SKM-1 (cell line): ENCODE data around the gene SIRPA.
"Not testable (repeated sequence)": the region's sequence is repeated elsewhere in the genome, so short reads cannot be mapped to it uniquely, and the experiment has no call there.

Experiments used
- DNase-seq: peaks from one replicate; lab custom pipeline; 2025; ENCODE audit not compliant: unreplicated experiment; lab: John Stamatoyannopoulos, UW

Gene SIRPA

GRCh38 chr20:1906361-1907051, 11.3 kb downstream of the SIRPA start:
- DNase-seq, result no peak

DNA sequence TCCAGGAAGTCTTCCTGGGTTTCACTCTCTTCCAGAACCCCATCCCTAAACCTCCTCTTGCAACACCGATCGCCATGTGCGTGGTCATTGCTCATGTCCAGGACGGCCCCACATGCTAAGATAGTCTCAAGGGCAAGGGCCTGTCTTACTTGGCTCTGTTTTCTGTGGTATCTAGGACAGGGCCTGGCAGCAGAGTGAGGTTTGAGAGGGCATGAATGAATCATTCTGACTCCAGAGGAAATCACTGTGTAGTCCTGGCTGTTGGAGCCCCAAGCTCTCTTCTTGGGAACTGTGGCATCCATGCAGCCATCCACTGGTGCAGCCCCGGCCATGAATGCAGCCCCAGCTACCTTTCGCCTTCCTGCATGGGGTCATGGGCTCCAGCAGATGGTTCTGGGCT, 12.4 kb downstream of the SIRPA start:
- no peak for DNase-seq

DNA sequence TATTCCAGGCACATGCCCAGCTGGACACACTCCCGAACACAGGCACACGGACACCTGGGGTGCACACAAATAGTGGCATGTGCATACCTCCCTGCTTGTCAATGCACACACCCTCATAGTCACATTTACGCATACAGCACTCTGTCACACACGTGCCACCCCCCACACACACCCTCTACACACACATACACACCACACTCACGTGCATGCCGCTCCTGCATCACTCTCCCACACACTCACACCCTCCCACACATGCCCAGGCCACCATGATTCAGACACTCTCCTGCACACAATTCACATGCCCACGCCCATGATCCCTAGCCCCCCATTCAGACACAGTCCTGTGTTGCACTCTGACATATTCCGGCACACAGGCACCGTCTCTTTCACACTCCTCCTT, 13.0 kb downstream of the SIRPA start:
- DNase-seq, result no peak

DNA sequence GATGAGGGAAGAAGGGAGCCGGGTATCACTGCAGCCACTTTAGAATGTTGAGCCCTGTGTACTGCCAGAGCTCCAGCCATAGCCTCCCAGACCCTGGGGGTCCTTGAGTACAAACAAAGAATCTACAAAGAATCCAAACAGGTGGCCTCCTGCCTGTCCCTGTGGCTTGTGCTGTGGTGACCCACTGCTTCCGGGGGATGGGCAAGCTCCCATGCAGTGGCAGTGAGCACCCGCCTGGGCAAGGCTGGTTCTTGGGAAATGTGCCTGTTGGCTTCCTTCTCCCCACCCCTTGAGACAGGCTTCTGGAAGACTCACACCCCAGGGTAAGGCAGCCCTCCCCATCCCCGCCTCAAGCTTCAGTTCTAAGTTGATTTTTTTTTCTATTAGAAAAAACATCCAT, 13.9 kb downstream of the SIRPA start:
- no peak for DNase-seq

GRCh38 chr20:1911536-1911935, 16.3 kb downstream of the SIRPA start:
- DNase-seq, result no peak

DNA sequence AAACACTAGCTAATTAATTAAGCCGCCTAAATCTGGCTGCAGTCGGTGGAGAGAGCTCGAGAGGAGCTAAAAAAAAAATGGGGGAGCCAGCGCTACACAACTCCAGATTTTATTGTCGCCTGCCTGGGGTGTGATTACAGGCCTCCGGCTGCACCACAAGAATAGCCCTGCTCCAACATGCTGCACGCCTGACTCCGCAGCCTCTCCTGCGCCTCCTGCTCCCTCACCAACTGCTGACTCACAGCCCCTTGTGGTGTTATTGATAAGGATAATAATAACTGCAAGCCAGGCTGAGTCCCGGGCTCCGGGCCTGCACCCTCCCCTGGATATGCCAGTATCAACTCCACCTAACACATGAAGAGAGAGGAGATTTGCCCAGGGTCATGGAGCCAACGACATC, 16.8 kb downstream of the SIRPA start:
- no peak for DNase-seq

GRCh38 chr20:1912646-1913045, 17.4 kb downstream of the SIRPA start:
- no peak for DNase-seq

- DNase-seq, result not testable (repeated sequence)
Observed at GRCh38 chr20:1915233-1915632, 20.0 kb downstream of the SIRPA start.

GRCh38 chr20:1915725-1916124, 20.5 kb downstream of the SIRPA start:
- DNase-seq, result no peak

GRCh38 chr20:1917786-1918185, 22.6 kb downstream of the SIRPA start:
- no peak for DNase-seq

GRCh38 chr20:1918491-1919165, 23.4 kb downstream of the SIRPA start:
- DNase-seq, result no peak

DNA sequence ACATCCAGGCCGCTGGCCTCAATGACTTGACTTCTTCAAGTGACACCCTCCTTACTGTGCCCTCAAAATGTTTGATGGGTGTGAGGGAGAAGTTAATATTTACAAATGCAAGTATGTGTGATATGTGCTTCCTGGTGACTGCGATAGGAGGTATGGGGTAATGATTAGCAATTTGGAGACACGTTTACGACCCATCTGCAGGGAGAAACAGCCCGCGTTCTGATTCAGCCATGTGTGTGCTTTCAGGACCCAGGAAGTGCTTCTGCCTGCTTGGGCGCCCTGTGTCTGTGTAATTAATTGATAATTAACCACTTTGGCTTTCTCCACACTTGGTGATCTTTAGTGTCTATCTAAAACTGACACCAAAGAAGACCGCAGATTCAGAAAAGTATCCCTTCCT, 25.0 kb downstream of the SIRPA start:
- DNase-seq, result no peak

DNA sequence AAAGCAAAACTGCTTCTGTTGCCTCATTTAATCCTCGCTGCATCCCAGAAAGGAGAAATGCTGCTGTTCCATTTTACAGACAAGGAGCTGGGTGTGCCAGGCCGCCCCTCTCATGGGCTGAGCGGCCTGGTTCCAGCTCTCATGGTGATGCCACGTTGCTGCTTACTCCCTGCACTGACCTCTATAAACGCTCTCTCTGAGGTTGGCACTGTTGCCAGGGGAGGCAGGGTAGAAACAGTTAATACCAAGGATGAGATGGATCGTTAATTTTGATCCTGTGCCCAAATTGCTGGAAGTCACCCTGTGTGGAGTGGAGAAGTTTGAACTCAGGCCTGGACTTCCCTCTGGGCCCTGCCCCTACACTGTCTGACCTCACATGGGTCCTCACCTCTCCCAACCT, 25.6 kb downstream of the SIRPA start:
- DNase-seq, result no peak

- not testable (repeated sequence) for DNase-seq
Observed at GRCh38 chr20:1921985-1922384, 26.8 kb downstream of the SIRPA start.

DNA sequence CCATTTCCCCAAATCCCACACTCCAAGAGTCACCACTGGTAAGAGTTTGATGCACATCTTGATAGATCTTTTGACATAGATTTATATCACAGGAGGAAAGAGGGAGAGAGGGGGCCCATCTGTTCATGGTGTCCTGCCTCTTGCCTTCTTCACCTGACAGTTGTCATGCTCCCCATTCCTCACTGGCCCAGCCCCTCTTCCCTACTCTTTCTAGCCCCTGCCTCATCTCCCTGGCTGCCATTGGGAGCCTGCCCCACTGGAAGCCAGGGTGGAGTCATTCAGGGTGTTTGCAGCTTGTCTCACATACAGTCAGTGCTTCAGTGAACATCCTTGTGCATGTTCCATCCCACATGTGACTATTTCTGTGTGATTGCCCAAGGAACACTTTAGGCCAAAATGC, 27.6 kb downstream of the SIRPA start:
- no peak for DNase-seq

- DNase-seq, result no peak
Observed at GRCh38 chr20:1924910-1925861, 30.0 kb downstream of the SIRPA start.

GRCh38 chr20:1926237-1926636, 31.0 kb downstream of the SIRPA start:
- no peak for DNase-seq

- DNase-seq, result no peak
Observed at GRCh38 chr20:1927217-1927616, 32.0 kb downstream of the SIRPA start.

- DNase-seq, result no peak
Observed at GRCh38 chr20:1928154-1928553, 32.9 kb downstream of the SIRPA start.

DNA sequence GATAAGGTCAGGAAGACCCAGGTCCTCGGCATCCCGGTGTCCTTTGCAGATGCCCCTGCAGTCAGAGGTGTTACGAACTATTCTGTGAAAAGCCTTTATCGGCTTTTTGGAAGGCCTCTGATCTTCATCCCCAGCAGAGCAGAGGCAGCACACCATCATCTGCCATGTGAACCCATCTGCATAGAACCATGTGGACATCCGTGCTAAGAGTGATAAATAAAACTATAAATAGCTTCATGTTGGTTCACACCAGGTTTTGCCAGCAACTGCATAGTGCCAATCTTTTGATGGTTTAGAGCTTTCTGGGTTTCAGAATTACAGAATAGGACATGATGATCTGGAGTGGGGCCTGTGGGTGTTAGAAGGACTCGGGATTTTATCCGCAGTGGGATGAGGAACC, 33.6 kb downstream of the SIRPA start:
- DNase-seq, result no peak

DNA sequence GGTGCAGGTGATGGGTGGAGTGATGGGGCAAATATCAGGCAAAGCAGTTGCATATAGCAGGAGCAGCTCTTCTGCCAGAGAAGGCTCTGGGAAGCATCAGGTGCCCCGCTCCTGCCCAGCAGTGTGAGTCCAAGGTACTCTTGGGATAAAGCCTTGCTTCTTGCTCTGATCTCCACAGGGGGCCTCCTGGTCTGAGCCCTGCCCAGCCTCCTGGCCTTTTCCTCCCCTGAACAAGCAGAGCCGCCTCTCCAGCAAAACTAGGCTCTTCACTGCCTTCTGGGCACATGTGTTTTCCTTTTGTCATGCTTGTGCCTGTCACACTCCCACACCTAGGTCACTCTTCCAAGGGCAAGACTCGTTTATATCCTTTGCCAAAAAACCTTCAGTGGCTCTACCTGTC, 34.3 kb downstream of the SIRPA start:
- no peak for DNase-seq

- no peak for DNase-seq
Observed at GRCh38 chr20:1930165-1930564, 35.0 kb downstream of the SIRPA start.
